C4-2B (cell line): ENCODE results near the gene LGI4.

ENCODE experiments used
- ZFX ChIP-seq: fragments of 450-650 bp; IDR thresholded peaks from 2 replicates; pipeline ENCODE4 v1.6.1; 2017
- TF ChIP-seq, protein P1 (sequence below): fragments of 450-650 bp; conservative IDR thresholded peaks from 2 replicates; pipeline ENCODE4 v1.5.1; 2017; ENCODE audit warnings: mild to moderate bottlenecking

DNA sequence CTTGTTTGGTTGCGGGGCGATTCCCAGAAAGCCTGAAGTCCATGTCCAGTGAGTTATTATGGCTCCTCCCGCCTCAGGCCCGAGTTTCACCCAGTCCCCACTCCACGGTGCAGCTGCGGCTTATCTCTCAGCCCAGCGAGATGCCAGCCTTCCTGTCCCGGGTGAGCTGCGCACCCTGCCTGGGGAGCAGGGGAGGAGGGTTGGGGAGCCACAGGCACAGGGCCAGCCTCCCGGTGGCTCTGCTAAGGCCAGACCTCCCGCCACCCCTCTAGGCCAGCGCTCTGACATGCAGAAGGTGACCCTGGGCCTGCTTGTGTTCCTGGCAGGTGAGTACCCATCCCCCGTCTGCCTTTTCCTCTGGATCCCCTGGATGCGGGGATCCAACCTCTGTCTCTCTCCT is 15.8 kb downstream of the LGI4 start:
- TF ChIP-seq, protein P1, sequence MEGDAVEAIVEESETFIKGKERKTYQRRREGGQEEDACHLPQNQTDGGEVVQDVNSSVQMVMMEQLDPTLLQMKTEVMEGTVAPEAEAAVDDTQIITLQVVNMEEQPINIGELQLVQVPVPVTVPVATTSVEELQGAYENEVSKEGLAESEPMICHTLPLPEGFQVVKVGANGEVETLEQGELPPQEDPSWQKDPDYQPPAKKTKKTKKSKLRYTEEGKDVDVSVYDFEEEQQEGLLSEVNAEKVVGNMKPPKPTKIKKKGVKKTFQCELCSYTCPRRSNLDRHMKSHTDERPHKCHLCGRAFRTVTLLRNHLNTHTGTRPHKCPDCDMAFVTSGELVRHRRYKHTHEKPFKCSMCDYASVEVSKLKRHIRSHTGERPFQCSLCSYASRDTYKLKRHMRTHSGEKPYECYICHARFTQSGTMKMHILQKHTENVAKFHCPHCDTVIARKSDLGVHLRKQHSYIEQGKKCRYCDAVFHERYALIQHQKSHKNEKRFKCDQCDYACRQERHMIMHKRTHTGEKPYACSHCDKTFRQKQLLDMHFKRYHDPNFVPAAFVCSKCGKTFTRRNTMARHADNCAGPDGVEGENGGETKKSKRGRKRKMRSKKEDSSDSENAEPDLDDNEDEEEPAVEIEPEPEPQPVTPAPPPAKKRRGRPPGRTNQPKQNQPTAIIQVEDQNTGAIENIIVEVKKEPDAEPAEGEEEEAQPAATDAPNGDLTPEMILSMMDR, result no peak
- no peak for TF ChIP-seq ZFX
